GM10266 (cell line): ENCODE data around the gene SAMD11.

Experiments
- DNase-seq: peaks from one replicate; pipeline ENCODE4 v3.0.0; 2012; ENCODE audit errors: extremely low spot score
- CTCF ChIP-seq: IDR thresholded peaks from 2 replicates; pipeline ENCODE4 v1.5.1; 2012; ENCODE audit warnings: mild to moderate bottlenecking, low read depth; ENCODE audit not compliant: control insufficient read depth, insufficient read depth; ENCODE audit errors: missing control alignments

Gene SAMD11

GRCh38 chr1:934991-935750 is 11.4 kb downstream of the SAMD11 start:
- DNase-seq = no peak
- no peak for TF ChIP-seq CTCF

- DNase-seq = no peak
Observed at GRCh38 chr1:935751-936231, 12.1 kb downstream of the SAMD11 start.

GRCh38 chr1:936348-937264 is 12.9 kb downstream of the SAMD11 start:
- TF ChIP-seq CTCF = no peak
- no peak for DNase-seq

More at GRCh38 chr1:935751-936231, 12.1 kb downstream of the SAMD11 start:
- no peak for TF ChIP-seq CTCF

- TF ChIP-seq CTCF = no peak
- DNase-seq = no peak
Observed at GRCh38 chr1:937521-937920, 13.8 kb downstream of the SAMD11 start.

GRCh38 chr1:938088-938683 is 14.5 kb downstream of the SAMD11 start:
- no peak for DNase-seq
- peak; percentile 73 for TF ChIP-seq CTCF

GRCh38 chr1:938711-939489 is 15.2 kb downstream of the SAMD11 start:
- DNase-seq = no peak
- TF ChIP-seq CTCF = no peak
